Mesenchymal stem cell (in vitro differentiated cells and primary cell): ENCODE results near the gene MOGAT2.

Experiments
- DNase-seq: peaks from one replicate; pipeline ENCODE4 v3.0.0-alpha.2; 2013
- H2AFZ ChIP-seq: one replicate; pipeline ENCODE4 v1.6.1; 2013; ENCODE audit warnings: low read depth, mild to moderate bottlenecking, control low read depth, inconsistent platforms, low read length, moderate library complexity
- H2AK5ac ChIP-seq: 2 replicates; pipeline ENCODE4 v1.6.1; 2013; ENCODE audit warnings: low read length, moderate library complexity, mild to moderate bottlenecking, inconsistent platforms; ENCODE audit not compliant: severe bottlenecking
- H2BK120ac ChIP-seq: one replicate; pipeline ENCODE4 v1.6.1; 2013; ENCODE audit warnings: low read depth, mild to moderate bottlenecking, inconsistent platforms, low read length, moderate library complexity
- H2BK12ac ChIP-seq, 2 experiments: one replicate each; pipeline ENCODE4 v1.6.1; 2013; ENCODE audit warnings: inconsistent platforms in 2 of 2, low read length in 2 of 2, mild to moderate bottlenecking in 2 of 2, moderate library complexity in 2 of 2, control low read depth in 1 of 2
- H2BK15ac ChIP-seq: one replicate; pipeline ENCODE4 v1.6.1; 2013; ENCODE audit warnings: mild to moderate bottlenecking, low read depth, inconsistent platforms; ENCODE audit not compliant: poor library complexity, severe bottlenecking
- H2BK5ac ChIP-seq: 2 replicates; pipeline ENCODE4 v1.6.1; 2013; ENCODE audit warnings: low read depth, mild to moderate bottlenecking, low read length, control low read depth, inconsistent platforms; ENCODE audit not compliant: poor library complexity, severe bottlenecking
- H3K14ac ChIP-seq, 2 experiments: one replicate each; pipeline ENCODE4 v1.6.1; 2013; ENCODE audit warnings: inconsistent platforms in 2 of 2, low read length in 2 of 2, control low read depth in 1 of 2, mild to moderate bottlenecking in 1 of 2, moderate library complexity in 1 of 2
- H3K18ac ChIP-seq, 2 experiments: one replicate each; pipeline ENCODE4 v1.6.1; 2013; ENCODE audit warnings: inconsistent platforms in 2 of 2, low read length in 2 of 2, control low read depth in 1 of 2, low read depth in 1 of 2, mild to moderate bottlenecking in 1 of 2
- H3K23ac ChIP-seq, 2 experiments: one replicate each; pipeline ENCODE4 v1.6.1; 2013; ENCODE audit warnings: inconsistent platforms in 2 of 2, low read length in 2 of 2, mild to moderate bottlenecking in 2 of 2, moderate library complexity in 2 of 2, control low read depth in 1 of 2
- H3K27ac ChIP-seq: 2 replicates; pipeline ENCODE4 v1.5.1; 2013; ENCODE audit warnings: mild to moderate bottlenecking, moderate library complexity, low read length, control low read depth, inconsistent platforms; ENCODE audit not compliant: poor library complexity, severe bottlenecking
- H3K27me3 ChIP-seq, 2 experiments: 2 replicates each; pipeline versions ENCODE4 v1.6.1 to v1.7.0; 2013; ENCODE audit warnings: low read length in 2 of 2, mild to moderate bottlenecking in 2 of 2, moderate library complexity in 2 of 2, control low read depth in 1 of 2, inconsistent platforms in 1 of 2; ENCODE audit not compliant: control insufficient read depth in 1 of 2, insufficient read depth in 1 of 2
- H3K36me3 ChIP-seq, 2 experiments: 2 replicates each; pipeline versions ENCODE4 v1.6.1 to v1.7.0; 2013; ENCODE audit warnings: low read length in 2 of 2, control low read depth in 1 of 2, inconsistent platforms in 1 of 2, low read depth in 1 of 2, mild to moderate bottlenecking in 1 of 2; ENCODE audit not compliant: insufficient read depth in 2 of 2, control insufficient read depth in 1 of 2
- H3K4ac ChIP-seq, 2 experiments: one replicate each; pipeline ENCODE4 v1.6.1; 2013; ENCODE audit warnings: inconsistent platforms in 2 of 2, low read length in 2 of 2, mild to moderate bottlenecking in 2 of 2, moderate library complexity in 2 of 2, control low read depth in 1 of 2, low read depth in 1 of 2
- H3K4me1 ChIP-seq: 2 replicates; pipeline ENCODE4 v1.6.1; 2013; ENCODE audit warnings: low read depth, low read length, control low read depth; ENCODE audit not compliant: control insufficient read depth, insufficient read depth
- H3K4me2 ChIP-seq: 2 replicates; pipeline ENCODE4 v1.6.1; 2013; ENCODE audit warnings: low read length, mild to moderate bottlenecking, inconsistent platforms; ENCODE audit not compliant: poor library complexity, severe bottlenecking
- H3K4me3 ChIP-seq, 2 experiments: 2 replicates each; pipeline versions ENCODE4 v1.5.1 to v1.7.0; 2013; ENCODE audit warnings: low read length in 2 of 2, mild to moderate bottlenecking in 2 of 2, control low read depth in 1 of 2, low read depth in 1 of 2; ENCODE audit not compliant: insufficient read depth in 1 of 2
- H3K79me1 ChIP-seq: replicated peaks from 2 replicates; pipeline ENCODE4 v1.6.1; 2013; ENCODE audit warnings: mild to moderate bottlenecking, control low read depth, low read length, inconsistent platforms; ENCODE audit not compliant: poor library complexity, severe bottlenecking
- H3K9ac ChIP-seq: 2 replicates; pipeline ENCODE4 v1.7.0; 2013; ENCODE audit warnings: mild to moderate bottlenecking, low read length, moderate library complexity
- H3K9me3 ChIP-seq: 2 replicates; pipeline ENCODE4 v1.7.0; 2013; ENCODE audit warnings: mild to moderate bottlenecking, low read length; ENCODE audit not compliant: control insufficient read depth
- H4K8ac ChIP-seq: one replicate; pipeline ENCODE4 v1.6.1; 2013; ENCODE audit warnings: inconsistent platforms, mild to moderate bottlenecking, low read length, moderate library complexity
- H4K91ac ChIP-seq: one replicate; pipeline ENCODE4 v1.6.1; 2013; ENCODE audit warnings: mild to moderate bottlenecking, low read length, inconsistent platforms
- WGBS: methylation state at CpG from one replicate; pipeline ENCODE4 v1.1.7; 2013; ENCODE audit warnings: mixed read lengths; 5-methylcytosine and 5-hydroxymethylcytosine counted together

The MOGAT2 gene

DNA sequence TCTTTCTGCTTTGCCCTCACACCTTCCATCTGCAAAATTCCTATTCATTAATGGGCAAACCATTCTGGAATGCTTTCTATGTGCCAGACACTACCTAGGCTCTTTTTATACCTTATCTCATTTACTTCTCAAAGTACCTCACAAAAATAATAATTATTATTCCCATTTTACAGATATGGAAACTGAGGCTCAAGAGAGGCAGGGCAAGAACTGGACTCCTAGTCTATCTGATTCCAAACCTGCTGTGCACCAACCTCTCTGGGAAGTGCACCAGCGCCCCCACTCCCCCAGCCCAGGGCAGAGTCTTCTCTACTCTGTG, 50.1 kb downstream of the MOGAT2 start:
- no peak overlapping the region for H2AFZ ChIP-seq
- 20% methylated on average over 1 of the region's 1 CpG for WGBS
- no peak overlapping the region for H4K8ac ChIP-seq
- H3K27ac ChIP-seq: no peak overlapping the region
- H2BK5ac ChIP-seq: no peak overlapping the region
- H3K18ac ChIP-seq: no peak overlapping the region
- peak overlapping the region; percentile 48 for H2BK15ac ChIP-seq
- no peak overlapping the region for H3K4ac ChIP-seq
- DNase-seq: no peak
- no peaks in the 10 kb centered on the region for H3K9me3 ChIP-seq
- H3K79me1 ChIP-seq: no peaks in the 10 kb centered on the region
- peaks cover 18% of the 10 kb centered on the region for H3K4me1 ChIP-seq
- H3K14ac ChIP-seq: no peak overlapping the region
- H3K4me3 ChIP-seq: peak overlapping the region in 1 of 2 experiments; percentile 91
- H3K36me3 ChIP-seq: no peaks in the 10 kb centered on the region
- peaks cover 0 to 53% of the 10 kb centered on the region in 2 experiments for H3K27me3 ChIP-seq
- H3K9ac ChIP-seq: peak overlapping the region; percentile 92
- no peak overlapping the region for H2AK5ac ChIP-seq
- no peak overlapping the region for H3K23ac ChIP-seq
- no peak overlapping the region for H2BK120ac ChIP-seq
- H3K4me2 ChIP-seq: peak overlapping the region; percentile 64
- H2BK12ac ChIP-seq: peak overlapping the region; percentile 6 to 42
- peak overlapping the region; percentile 62 for H4K91ac ChIP-seq

DNA sequence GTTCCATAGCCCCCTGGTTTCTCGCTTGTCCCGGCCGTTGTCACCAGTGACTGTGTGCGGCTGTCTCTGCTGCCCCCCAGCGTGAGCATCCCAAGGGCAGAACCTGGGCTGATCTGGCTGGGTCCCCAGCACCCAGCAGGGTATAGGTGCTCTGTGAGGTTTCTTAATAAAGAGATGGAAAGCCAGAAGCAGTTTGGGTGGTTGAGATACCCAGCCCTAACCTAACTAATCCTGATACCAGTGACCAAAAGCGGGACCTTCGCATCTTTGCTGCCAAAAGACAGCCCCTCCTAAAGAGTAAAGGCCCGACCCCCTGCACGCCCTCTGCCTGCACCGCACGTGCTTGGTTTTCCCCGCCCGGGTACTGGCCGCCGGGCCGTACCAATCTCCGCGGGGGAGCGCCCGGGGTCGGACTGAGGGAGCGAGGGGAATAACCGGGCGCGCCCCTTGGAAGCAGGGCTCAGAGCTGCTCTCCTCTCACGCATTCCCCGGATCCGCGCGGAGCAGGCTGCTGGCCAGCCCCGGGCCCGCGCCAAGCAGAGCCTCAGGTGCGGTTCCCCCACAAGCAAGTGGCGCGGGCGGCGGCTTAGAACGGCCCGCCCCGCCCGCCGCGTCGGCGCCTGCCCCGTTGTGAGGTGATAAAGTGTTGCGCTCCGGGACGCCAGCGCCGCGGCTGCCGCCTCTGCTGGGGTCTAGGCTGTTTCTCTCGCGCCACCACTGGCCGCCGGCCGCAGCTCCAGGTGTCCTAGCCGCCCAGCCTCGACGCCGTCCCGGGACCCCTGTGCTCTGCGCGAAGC, 50.7 kb downstream of the MOGAT2 start, which contains the start of gene DGAT2:
TSS of gene DGAT2 (plus strand) at position 667 of the 797 bp plus-strand sequence. CDS start 214 bp downstream, outside the sequence.
- H4K8ac ChIP-seq: peak within 1 kb of the TSS; percentile 82
- H2BK15ac ChIP-seq: peak within 1 kb of the TSS; percentile 76
- peak within 1 kb of the TSS; percentile 64 for H3K4me2 ChIP-seq
- peaks cover 18% of the 10 kb centered on the region for H3K4me1 ChIP-seq
- peak within 1 kb of the TSS; percentile 92 for H3K9ac ChIP-seq
- H3K27ac ChIP-seq: no peak within 1 kb of the TSS
- H2AFZ ChIP-seq: no peak within 1 kb of the TSS
- H3K23ac ChIP-seq: no peak within 1 kb of the TSS
- no peak within 1 kb of the TSS for H2BK120ac ChIP-seq
- H2BK12ac ChIP-seq: peak within 1 kb of the TSS; percentile 6 to 42
- H3K4ac ChIP-seq: peak within 1 kb of the TSS; percentile 9 to 68
- H3K27me3 ChIP-seq: peaks cover 0 to 53% of the 10 kb centered on the region in 2 experiments
- WGBS: 4% methylated on average over 54 of the region's 66 CpGs
- peaks cover 0 to under 1% of the 10 kb centered on the region in 2 experiments for H3K36me3 ChIP-seq
- H2BK5ac ChIP-seq: no peak within 1 kb of the TSS
- H4K91ac ChIP-seq: peak within 1 kb of the TSS; percentile 90
- no peaks in the 10 kb centered on the region for H3K9me3 ChIP-seq
- H3K79me1 ChIP-seq: no peaks in the 10 kb centered on the region
- H3K14ac ChIP-seq: no peak within 1 kb of the TSS
- DNase-seq: peak; percentile 69
- H2AK5ac ChIP-seq: no peak within 1 kb of the TSS
- peak within 1 kb of the TSS; percentile 74 to 89 for H3K18ac ChIP-seq
- H3K4me3 ChIP-seq: peak within 1 kb of the TSS; percentile 31 to 91

DNA sequence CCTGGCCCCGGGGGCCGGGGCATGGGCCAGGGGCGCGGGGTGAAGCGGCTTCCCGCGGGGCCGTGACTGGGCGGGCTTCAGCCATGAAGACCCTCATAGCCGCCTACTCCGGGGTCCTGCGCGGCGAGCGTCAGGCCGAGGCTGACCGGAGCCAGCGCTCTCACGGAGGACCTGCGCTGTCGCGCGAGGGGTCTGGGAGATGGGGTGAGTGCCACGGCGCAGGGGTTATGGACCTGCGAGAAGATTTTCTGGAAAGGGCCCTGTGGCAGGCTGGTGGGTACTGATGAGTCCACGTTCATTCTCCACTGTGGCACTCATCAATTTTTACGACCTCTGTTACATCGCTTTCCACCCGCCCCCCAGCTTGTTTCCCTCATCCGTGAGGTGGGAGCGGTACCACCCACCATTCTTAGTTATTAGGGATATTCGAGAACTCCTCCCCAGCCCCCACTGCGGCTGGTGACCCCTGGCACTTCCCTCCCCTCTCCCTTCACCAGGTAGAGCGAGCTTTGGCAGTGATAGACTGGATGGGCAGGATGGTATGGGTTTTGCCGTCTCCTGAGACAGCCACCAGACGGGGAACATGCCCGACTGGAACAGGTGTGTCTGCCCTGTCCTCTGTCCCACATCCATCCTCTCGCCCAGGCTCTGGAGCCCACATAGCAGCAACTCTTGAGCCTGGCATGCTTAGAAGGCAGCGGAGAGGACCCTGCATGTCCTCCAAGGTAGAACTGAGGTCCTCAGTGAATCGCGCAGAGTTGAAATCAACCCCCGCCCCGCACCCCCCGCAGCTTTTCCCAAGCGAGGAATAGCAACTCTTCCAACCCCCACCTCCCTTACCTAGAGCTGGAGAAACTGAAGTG, 51.5 kb downstream of the MOGAT2 start:
- no peak overlapping the region for H3K4ac ChIP-seq
- H3K18ac ChIP-seq: peak overlapping the region in 1 of 2 experiments; percentile 41
- WGBS: 7% methylated on average over 29 of the region's 46 CpGs
- no peak overlapping the region for H4K91ac ChIP-seq
- H3K27ac ChIP-seq: no peak overlapping the region
- H3K9ac ChIP-seq: peak overlapping the region; percentile 92
- H2BK15ac ChIP-seq: peak overlapping the region; percentile 76
- H2BK12ac ChIP-seq: no peak overlapping the region
- peaks cover 18% of the 10 kb centered on the region for H3K4me1 ChIP-seq
- H2AK5ac ChIP-seq: no peak overlapping the region
- peak overlapping the region in 1 of 2 experiments; percentile 91 for H3K4me3 ChIP-seq
- H4K8ac ChIP-seq: peak overlapping the region; percentile 31
- H3K9me3 ChIP-seq: no peaks in the 10 kb centered on the region
- no peak overlapping the region for H3K14ac ChIP-seq
- no peaks in the 10 kb centered on the region for H3K79me1 ChIP-seq
- peaks cover 0 to 50% of the 10 kb centered on the region in 2 experiments for H3K27me3 ChIP-seq
- DNase-seq: no peak
- H2BK120ac ChIP-seq: no peak overlapping the region
- peak overlapping the region; percentile 64 for H3K4me2 ChIP-seq
- no peak overlapping the region for H2BK5ac ChIP-seq
- H3K36me3 ChIP-seq: peaks cover 0 to 9% of the 10 kb centered on the region in 2 experiments
- H2AFZ ChIP-seq: no peak overlapping the region
- no peak overlapping the region for H3K23ac ChIP-seq

DNA sequence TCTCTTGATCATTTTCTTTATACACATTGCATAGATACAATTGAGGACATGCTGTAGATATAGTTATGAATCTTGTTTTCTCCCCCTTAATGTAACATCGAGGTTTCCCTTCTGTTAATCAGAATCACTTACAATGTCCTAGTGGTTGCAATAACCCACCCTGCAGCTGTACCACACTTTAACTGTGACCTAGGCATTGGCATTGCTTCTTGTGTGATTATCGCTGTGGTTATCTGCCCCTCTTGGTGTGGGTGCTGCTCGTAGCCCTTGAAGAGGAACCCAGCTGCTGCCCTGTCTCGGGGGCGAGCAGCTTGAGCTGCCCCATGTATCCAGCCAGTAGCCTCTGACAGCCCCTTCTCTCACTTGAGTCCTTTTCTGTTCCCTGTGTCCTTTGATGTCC, 52.5 kb downstream of the MOGAT2 start:
- Histone ChIP-seq H2BK15ac (no peak overlapping the region), H2AK5ac (no peak overlapping the region), H4K91ac (no peak overlapping the region), H3K4ac (no peak overlapping the region), H2AFZ (no peak overlapping the region), H3K79me1 (no peaks in the 10 kb centered on the region), H3K36me3 (peaks cover 0 to 18% of the 10 kb centered on the region in 2 experiments), H3K27me3 (peaks cover 0 to 50% of the 10 kb centered on the region in 2 experiments), H3K14ac (no peak overlapping the region), H2BK5ac (no peak overlapping the region), H4K8ac (no peak overlapping the region), H3K27ac (no peak overlapping the region), H3K4me1 (peaks cover 18% of the 10 kb centered on the region), H3K4me3 (peak overlapping the region in 1 of 2 experiments; percentile 91), H3K9ac (peak overlapping the region; percentile 92), H3K4me2 (no peak overlapping the region), H2BK120ac (no peak overlapping the region), H3K9me3 (no peaks in the 10 kb centered on the region), H2BK12ac (no peak overlapping the region), H3K23ac (no peak overlapping the region), H3K18ac (no peak overlapping the region)
- WGBS: 76% methylated on average over 5 of the region's 5 CpGs
- no peak for DNase-seq
